H1 (cell line): ENCODE results near the gene PLCB2. TPM values are rescaled to one million over a fixed set of nuclear protein-coding genes. Genes with fewer than 3 reads are reported as not detected.
A peak's percentile ranks its signal among the peaks of the same experiment; 100 is the strongest.

ENCODE experiments used
- CTCF ChIA-PET: fragments of 300-600 bp; sonication (Branson Sonifier 250); formaldehyde crosslinking; loops from one replicate; lab custom pipeline; 2021; ENCODE audit not compliant: partially characterized antibody; lab: Charles Lee
- POLR2A ChIA-PET: fragments of 300-600 bp; sonication (Branson Sonifier 250); formaldehyde crosslinking; loops from one replicate; lab custom pipeline; 2021; ENCODE audit warnings: inconsistent platforms; ENCODE audit not compliant: partially characterized antibody; lab: Charles Lee
- DNase-seq, 2 experiments: peaks; one replicate each; pipeline versions ENCODE4 v3.0.0 to v3.0.0-alpha.2; 2010 to 2022; ENCODE audit warnings: low spot score in 2 of 2, low read depth in 1 of 2, mixed read lengths in 1 of 2
- FAIRE-seq: peaks from 2 replicates; lab custom pipeline; 2011; peaks lifted over from hg19 to GRCh38; lab: Jason Lieb, UNC
- H2AFZ ChIP-seq: 2 replicates; pipeline ENCODE4 v1.8.1; 2012; ENCODE audit warnings: low read length, inconsistent platforms
- H2AK5ac ChIP-seq: 2 replicates; pipeline ENCODE4 v1.6.1; 2013; ENCODE audit warnings: low read depth, low read length
- H2BK120ac ChIP-seq: replicated peaks from 2 replicates; pipeline ENCODE3; 2013; ENCODE audit warnings: low read depth, low read length, inconsistent platforms
- H2BK12ac ChIP-seq: 2 replicates; pipeline ENCODE4 v1.6.1; 2013; ENCODE audit warnings: low read depth, low read length
- H2BK15ac ChIP-seq: 2 replicates; pipeline ENCODE4 v1.6.1; 2013; ENCODE audit warnings: low read length
- H2BK20ac ChIP-seq: 2 replicates; pipeline ENCODE4 v1.6.1; 2013; ENCODE audit warnings: low read length
- H2BK5ac ChIP-seq: 2 replicates; pipeline ENCODE4 v1.6.1; 2013; ENCODE audit warnings: low read depth, low read length
- H3K14ac ChIP-seq: 2 replicates; pipeline ENCODE4 v1.6.1; 2013; ENCODE audit warnings: inconsistent platforms; ENCODE audit not compliant: insufficient read length
- H3K18ac ChIP-seq: 2 replicates; pipeline ENCODE4 v1.6.1; 2013; ENCODE audit warnings: low read length; ENCODE audit errors: extremely low read depth
- H3K23ac ChIP-seq: 2 replicates; pipeline ENCODE4 v1.6.1; 2013; ENCODE audit warnings: inconsistent platforms; ENCODE audit not compliant: insufficient read length
- H3K23me2 ChIP-seq: 2 replicates; pipeline ENCODE4 v1.6.1; 2013; ENCODE audit warnings: low read depth, low read length
- H3K27ac ChIP-seq: 2 replicates; pipeline ENCODE4 v1.6.1; 2011; ENCODE audit warnings: low read depth, low read length, inconsistent platforms
- H3K27me3 ChIP-seq, 4 experiments: replicated peaks in 1 of 4; 1 replicate in 1 of 4; 2 replicates in 3 of 4; pipeline versions ENCODE4 v1.6.1 to v1.8.1; 2011 to 2013; ENCODE audit warnings: low read length in 3 of 4, mild to moderate bottlenecking in 3 of 4, inconsistent platforms in 2 of 4, mixed read lengths in 2 of 4, moderate library complexity in 1 of 4; ENCODE audit not compliant: control insufficient read depth in 3 of 4, insufficient read depth in 3 of 4; ENCODE audit errors: extremely low read depth in 1 of 4
- H3K36me3 ChIP-seq, 4 experiments: 2 replicates each; pipeline versions ENCODE4 v1.6.1 to v1.8.1; 2011 to 2013; ENCODE audit warnings: mild to moderate bottlenecking in 4 of 4, low read length in 3 of 4, moderate library complexity in 2 of 4, control low read depth in 1 of 4, inconsistent platforms in 1 of 4; ENCODE audit not compliant: insufficient read depth in 4 of 4, control insufficient read depth in 2 of 4
- H3K4ac ChIP-seq: replicated peaks from 2 replicates; pipeline ENCODE3; 2013; ENCODE audit warnings: low read length, low read depth, mixed read lengths, inconsistent platforms; ENCODE audit not compliant: insufficient read length
- H3K4me1 ChIP-seq, 4 experiments: replicated peaks in 1 of 4; 1 replicate in 1 of 4; 2 replicates in 3 of 4; pipeline versions ENCODE4 v1.6.1 to v1.8.1; 2011 to 2013; ENCODE audit warnings: low read length in 3 of 4, inconsistent platforms in 2 of 4, mixed read lengths in 1 of 4; ENCODE audit not compliant: insufficient read depth in 4 of 4, control insufficient read depth in 3 of 4
- H3K4me2 ChIP-seq, 2 experiments: 2 replicates each; pipeline versions ENCODE4 v1.6.1 to v1.8.1; 2011 to 2013; ENCODE audit warnings: low read depth in 2 of 2, low read length in 2 of 2, control low read depth in 1 of 2, inconsistent platforms in 1 of 2, mild to moderate bottlenecking in 1 of 2; ENCODE audit not compliant: insufficient read depth in 1 of 2
- H3K4me3 ChIP-seq, 4 experiments: fragments of 200-600, 300-600 bp in 1 of 4; sonication (generic), shearing (Covaris generic), sonication (Bioruptor Twin) in 1 of 4; 2 replicates each; pipeline versions ENCODE4 v1.5.1 to v1.8.1; 2011 to 2016; ENCODE audit warnings: low read length in 4 of 4, low read depth in 3 of 4, control low read depth in 2 of 4, inconsistent platforms in 2 of 4, mild to moderate bottlenecking in 2 of 4, mixed read lengths in 1 of 4, moderate library complexity in 1 of 4; ENCODE audit not compliant: insufficient read depth in 2 of 4; ENCODE audit errors: extremely low read depth in 1 of 4
- H3K56ac ChIP-seq: replicated peaks from 2 replicates; pipeline ENCODE3; 2013; ENCODE audit warnings: low read depth, mild to moderate bottlenecking, mixed read lengths, low read length, inconsistent platforms; ENCODE audit not compliant: insufficient read length
- H3K79me1 ChIP-seq: 2 replicates; pipeline ENCODE4 v1.6.1; 2013; ENCODE audit warnings: low read depth, low read length, control low read depth
- H3K79me2 ChIP-seq, 2 experiments: 2 replicates each; pipeline versions ENCODE4 v1.6.1 to v1.8.1; 2012 to 2013; ENCODE audit warnings: low read length in 2 of 2, mild to moderate bottlenecking in 2 of 2, inconsistent platforms in 1 of 2; ENCODE audit not compliant: insufficient read depth in 2 of 2, control insufficient read depth in 1 of 2
- H3K9ac ChIP-seq, 4 experiments: replicated peaks in 1 of 4; 1 replicate in 1 of 4; 2 replicates in 3 of 4; pipeline versions ENCODE4 v1.6.1 to v1.8.1; 2011 to 2013; ENCODE audit warnings: low read depth in 3 of 4, low read length in 3 of 4, control low read depth in 2 of 4, mild to moderate bottlenecking in 2 of 4, moderate library complexity in 2 of 4, inconsistent platforms in 1 of 4; ENCODE audit errors: extremely low read depth in 1 of 4
- H3K9me3 ChIP-seq, 2 experiments: 2 replicates each; pipeline versions ENCODE4 v1.6.1 to v1.8.1; 2012 to 2013; ENCODE audit warnings: mild to moderate bottlenecking in 2 of 2, moderate library complexity in 2 of 2, control low read depth in 1 of 2, inconsistent platforms in 1 of 2, low read depth in 1 of 2, low read length in 1 of 2, mixed read lengths in 1 of 2; ENCODE audit not compliant: insufficient read depth in 2 of 2
- H4K20me1 ChIP-seq, 2 experiments: replicated peaks in 1 of 2; 2 replicates each; pipeline versions ENCODE3 to v1.8.1; 2011 to 2013; ENCODE audit warnings: inconsistent platforms in 2 of 2, low read length in 2 of 2, mild to moderate bottlenecking in 1 of 2; ENCODE audit not compliant: insufficient read depth in 2 of 2, control insufficient read depth in 1 of 2
- H4K5ac ChIP-seq: 2 replicates; pipeline ENCODE4 v1.6.1; 2013; ENCODE audit warnings: low read length, low read depth, mixed read lengths, inconsistent platforms; ENCODE audit not compliant: insufficient read length
- H4K8ac ChIP-seq: 2 replicates; pipeline ENCODE4 v1.8.0; 2013; ENCODE audit warnings: mild to moderate bottlenecking, moderate library complexity, low read length, inconsistent platforms; ENCODE audit not compliant: insufficient read depth; ENCODE audit errors: extremely low read depth
- H4K91ac ChIP-seq: replicated peaks from 2 replicates; pipeline ENCODE3; 2013; ENCODE audit warnings: low read length, mixed read lengths, inconsistent platforms; ENCODE audit not compliant: insufficient read length
- EZH2 ChIP-seq: fragments of 200-600 bp; sonication (generic); IDR thresholded peaks from 2 replicates; pipeline ENCODE4 v1.7.1; 2012; ENCODE audit warnings: low read depth, mild to moderate bottlenecking, moderate library complexity, low read length, inconsistent platforms; ENCODE audit not compliant: severe bottlenecking
- FOSL1 ChIP-seq: IDR thresholded peaks from 2 replicates; pipeline ENCODE4 v1.6.1; 2011; ENCODE audit warnings: mild to moderate bottlenecking, low read depth, low read length, moderate library complexity; ENCODE audit not compliant: insufficient read depth
- SP2 ChIP-seq: IDR thresholded peaks from 2 replicates; pipeline ENCODE4 v1.6.1; 2012; ENCODE audit warnings: mild to moderate bottlenecking, low read length, inconsistent platforms
- SUZ12 ChIP-seq: fragments of 200-600 bp; sonication (generic); IDR thresholded peaks from 2 replicates; pipeline ENCODE4 v1.6.1; 2012; ENCODE audit warnings: mild to moderate bottlenecking, inconsistent platforms, low read length, moderate library complexity, mixed read lengths
- WGBS, 2 experiments: shearing (Covaris generic) in 1 of 2; methylation state at CpG; one replicate each; pipeline versions ENCODE4 v1.1.6 to v1.1.7; 2013 to 2015; ENCODE audit warnings: low lambda C conversion rate in 2 of 2, mixed read lengths in 2 of 2, inconsistent platforms in 1 of 2, low coverage in 1 of 2, missing lambda C conversion rate in 1 of 2; ENCODE audit not compliant: insufficient replicate concordance in 2 of 2, insufficient coverage in 1 of 2, insufficient read length in 1 of 2; ENCODE audit errors: extremely low coverage in 1 of 2, missing lambda C conversion rate in 1 of 2; 5-methylcytosine and 5-hydroxymethylcytosine counted together
- polyA plus RNA-seq, 7 experiments: library from polyadenylated mRNA; depleted of rRNA in 3 of 7; stranded (reverse) in 5 of 7; unstranded in 2 of 7; fragments of >200 nt in 5 of 7; fragments of 200-250 nt in 2 of 7; gene quantifications; 1 replicate in 5 of 7; 2 replicates in 1 of 7; 4 replicates in 1 of 7; pipeline versions ENCODE4 v1.2.1 to v1.2.3, GENCODE V29; 2011 to 2013; ENCODE audit warnings: missing spikeins in 2 of 7, mixed read lengths in 2 of 7
- total RNA-seq: library from RNA; stranded (reverse); fragmentation: NEBNext Ultra II Directional; extraction: Animal tissue kit (Norgen Biotek cat#: 25700); gene quantifications from 2 replicates; pipeline ENCODE4 v1.2.1, GENCODE V29; 2021
- TF ChIP-seq, protein P1 (sequence below): IDR thresholded peaks from 2 replicates; pipeline ENCODE4 v1.6.1; 2012; ENCODE audit warnings: inconsistent platforms
- TF ChIP-seq, protein P2 (sequence below): IDR thresholded peaks from 2 replicates; pipeline ENCODE4 v1.6.1; 2012; ENCODE audit warnings: inconsistent platforms

Gene PLCB2
- total and polyA plus RNA-seq, 2 of the 8 experiments (the other 6 are each of a cell fraction or from before 2014, with no cell fraction given) = 7.2 to 8.4 TPM

DNA sequence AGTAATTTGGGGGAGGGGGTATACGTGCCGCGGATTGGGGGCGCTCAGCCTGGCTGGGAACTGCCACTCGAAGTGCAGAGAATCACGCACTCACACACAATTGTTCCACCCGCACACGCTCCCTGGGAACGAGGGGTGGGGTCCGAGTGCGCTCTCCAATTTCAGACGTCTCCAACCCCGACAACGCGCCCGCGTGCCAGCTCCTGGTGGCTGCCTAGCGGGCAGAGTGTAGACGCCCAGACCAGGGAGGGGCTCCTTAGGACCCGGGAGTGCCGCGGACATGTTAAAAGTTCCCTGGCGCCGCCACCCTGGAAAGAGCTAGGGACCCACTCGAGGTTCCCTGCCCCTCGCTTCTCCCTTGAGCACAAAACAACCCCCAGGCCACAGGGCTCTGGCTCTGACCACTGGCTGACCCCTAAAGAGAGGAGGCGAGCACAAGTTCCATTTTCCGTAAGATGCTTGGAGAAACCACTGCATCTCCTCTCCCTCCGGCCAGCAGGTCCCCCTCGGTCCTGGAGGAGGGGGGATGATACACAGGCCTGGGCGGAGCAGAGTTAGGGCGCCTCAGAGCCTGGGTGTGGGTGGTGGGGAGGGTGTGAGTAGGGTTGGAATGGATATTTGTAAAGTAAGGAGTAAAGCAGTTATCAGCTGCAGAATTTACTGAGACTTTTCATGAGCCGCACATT, 24.0 kb downstream of the PLCB2 start:
- Histone ChIP-seq H3K9ac (no peak overlapping the region), H3K23ac (no peak overlapping the region), H4K8ac (no peak overlapping the region), H3K4ac (no peak overlapping the region), H3K4me1 (peaks cover 17 to 47% (median 34%) of the 10 kb centered on the region in 4 experiments), H3K27ac (no peak overlapping the region), H3K4me3 (peak overlapping the region; percentile 15 to 61 (median 19); a peak in 6 of 8 replicates), H3K56ac (no peak overlapping the region), H2BK20ac (peak overlapping the region; percentile 48; the same call in 1 of the 2 replicates), H2AFZ (peak overlapping the region; percentile 49; the same call in 1 of the 2 replicates), H2BK12ac (peak overlapping the region; percentile 90; the same call in 1 of the 2 replicates), H3K27me3 (peaks cover 40 to 67% (median 54%) of the 10 kb centered on the region in 4 experiments), H4K20me1 (no peaks in the 10 kb centered on the region), H2AK5ac (no peak overlapping the region), H3K36me3 (peaks cover 0 to 15% (median 0%) of the 10 kb centered on the region in 4 experiments; a peak in 1 of 8 replicates), H2BK5ac (no peak overlapping the region), H4K5ac (no peak overlapping the region), H4K91ac (no peak overlapping the region), H3K14ac (no peak overlapping the region), H3K79me2 (no peaks in the 10 kb centered on the region), H3K9me3 (no peaks in the 10 kb centered on the region), H2BK120ac (no peak overlapping the region), H3K4me2 (peak overlapping the region; percentile 78 to 97), H3K18ac (no peak overlapping the region; the same call in 1 of the 2 replicates), H3K79me1 (no peaks in the 10 kb centered on the region; the same call in 1 of the 2 replicates), H3K23me2 (peaks cover 22% of the 10 kb centered on the region; the same call in 1 of the 2 replicates), H2BK15ac (no peak overlapping the region)
- CTCF ChIA-PET = interaction anchor here (0.6 to 16.2 kb wide), 11 partner anchors 9 to 559 kb away, joined by 3 to 518 read pairs (median 4); partner anchors contain the start of genes CCDC9B, INAFM2 and PLCB2
- POLR2A ChIA-PET = interaction anchor here (0.9 to 3.5 kb wide), 8 partner anchors 10 to 41 kb away, joined by 3 to 16 read pairs (median 4); partner anchors contain the start of gene PLCB2
- WGBS, 2 experiments = 14% methylated on average over 31 of the region's 33 CpGs; no CpG with 5 or more reads in 1 of the 2 experiments
- FAIRE-seq (no peak), DNase-seq (no peak)
- TF ChIP-seq, protein P1, sequence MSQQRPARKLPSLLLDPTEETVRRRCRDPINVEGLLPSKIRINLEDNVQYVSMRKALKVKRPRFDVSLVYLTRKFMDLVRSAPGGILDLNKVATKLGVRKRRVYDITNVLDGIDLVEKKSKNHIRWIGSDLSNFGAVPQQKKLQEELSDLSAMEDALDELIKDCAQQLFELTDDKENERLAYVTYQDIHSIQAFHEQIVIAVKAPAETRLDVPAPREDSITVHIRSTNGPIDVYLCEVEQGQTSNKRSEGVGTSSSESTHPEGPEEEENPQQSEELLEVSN = peak; percentile 54
- TF ChIP-seq SP2 (no peak), EZH2 (peak; percentile 43), SUZ12 (peak; percentile 68; the same call in 1 of the 2 replicates), FOSL1 (peak; percentile 58; the same call in 1 of the 2 replicates)
- TF ChIP-seq, protein P2, sequence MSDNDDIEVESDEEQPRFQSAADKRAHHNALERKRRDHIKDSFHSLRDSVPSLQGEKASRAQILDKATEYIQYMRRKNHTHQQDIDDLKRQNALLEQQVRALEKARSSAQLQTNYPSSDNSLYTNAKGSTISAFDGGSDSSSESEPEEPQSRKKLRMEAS = peak; percentile 60; the same call in 1 of the 2 replicates
